IPS-15b (cell line): ENCODE data around the gene TNFRSF11A.

Experiments used
- H3K27me3 ChIP-seq: one replicate; pipeline ENCODE4 v1.6.1; 2013; ENCODE audit warnings: low read length; ENCODE audit not compliant: control insufficient read depth, insufficient read depth
- H3K36me3 ChIP-seq: one replicate; pipeline ENCODE4 v1.6.1; 2013; ENCODE audit warnings: low read length; ENCODE audit not compliant: control insufficient read depth, insufficient read depth
- H3K4me1 ChIP-seq: one replicate; pipeline ENCODE4 v1.6.1; 2013; ENCODE audit warnings: mild to moderate bottlenecking, low read length; ENCODE audit not compliant: control insufficient read depth, insufficient read depth
- H3K4me3 ChIP-seq: one replicate; pipeline ENCODE4 v1.5.1; 2013; ENCODE audit warnings: low read depth, low read length
- H3K9ac ChIP-seq: one replicate; pipeline ENCODE4 v1.6.1; 2013; ENCODE audit warnings: low read depth, mild to moderate bottlenecking, low read length
- H3K9me3 ChIP-seq: one replicate; pipeline ENCODE4 v1.6.1; 2013; ENCODE audit warnings: mild to moderate bottlenecking, low read length; ENCODE audit not compliant: control insufficient read depth, insufficient read depth

TNFRSF11A gene

GRCh38 chr18:62289047-62289446 is 36.1 kb upstream of the TNFRSF11A start:
- H3K4me1 ChIP-seq: no peaks in the 10 kb centered on the region
- H3K4me3 ChIP-seq: no peak overlapping the region
- no peak overlapping the region for H3K9ac ChIP-seq
- no peaks in the 10 kb centered on the region for H3K36me3 ChIP-seq
- no peaks in the 10 kb centered on the region for H3K9me3 ChIP-seq
- H3K27me3 ChIP-seq: no peaks in the 10 kb centered on the region

GRCh38 chr18:62294073-62294472 is 31.0 kb upstream of the TNFRSF11A start:
- Histone ChIP-seq H3K4me3 (no peak overlapping the region), H3K36me3 (no peaks in the 10 kb centered on the region), H3K4me1 (no peaks in the 10 kb centered on the region), H3K9ac (no peak overlapping the region), H3K9me3 (no peaks in the 10 kb centered on the region), H3K27me3 (no peaks in the 10 kb centered on the region)

DNA sequence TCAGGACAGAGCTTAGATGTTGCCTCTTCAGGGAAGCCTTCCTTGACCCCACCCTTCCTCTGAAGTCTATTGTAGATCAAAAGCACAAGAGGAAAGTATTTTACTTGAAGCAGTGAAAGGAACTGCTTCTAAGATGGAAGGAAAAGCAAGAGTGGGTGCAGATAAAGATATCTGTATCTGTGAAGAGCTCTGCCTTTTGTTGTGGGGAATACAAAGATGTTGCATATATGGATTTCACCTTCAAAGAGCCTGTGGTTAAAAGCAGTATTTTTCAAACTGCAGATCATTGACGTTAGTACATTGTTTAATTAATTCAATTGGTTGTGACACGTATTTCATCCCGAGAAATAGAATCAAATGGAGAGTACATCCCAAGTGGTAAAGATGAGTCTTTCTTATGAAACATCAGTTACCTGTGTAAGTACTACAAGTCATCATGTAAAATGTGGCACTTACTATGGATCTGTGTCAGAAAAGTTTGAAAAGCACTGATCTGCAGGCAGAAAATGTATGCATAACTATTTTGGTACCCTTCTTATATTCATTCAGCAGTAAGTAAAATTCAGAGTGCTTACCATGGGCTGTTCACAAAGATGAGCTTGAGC is 24.6 kb upstream of the TNFRSF11A start:
- no peaks in the 10 kb centered on the region for H3K9me3 ChIP-seq
- no peaks in the 10 kb centered on the region for H3K36me3 ChIP-seq
- no peaks in the 10 kb centered on the region for H3K4me1 ChIP-seq
- no peak overlapping the region for H3K9ac ChIP-seq
- H3K27me3 ChIP-seq: no peaks in the 10 kb centered on the region
- H3K4me3 ChIP-seq: no peak overlapping the region

DNA sequence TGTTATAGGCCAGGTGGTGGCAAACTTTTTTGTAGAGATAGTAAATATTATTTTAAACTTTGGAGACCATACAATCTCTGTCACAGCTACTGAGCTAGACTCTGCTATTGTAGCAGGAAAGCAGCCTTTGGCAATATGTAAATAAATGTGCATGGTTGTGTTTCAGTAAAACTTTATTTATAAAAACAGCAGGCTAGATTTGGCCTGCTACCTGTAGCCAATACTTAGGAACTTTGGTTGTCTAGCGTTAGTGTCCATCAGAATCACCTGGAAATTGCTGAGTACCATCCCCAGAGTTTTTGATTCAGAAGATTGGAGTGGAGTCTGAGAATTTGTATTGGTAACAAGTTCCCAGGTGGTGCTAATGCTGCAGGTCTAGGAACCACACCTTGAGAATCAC is 23.8 kb upstream of the TNFRSF11A start:
- H3K4me1 ChIP-seq: no peaks in the 10 kb centered on the region
- no peaks in the 10 kb centered on the region for H3K27me3 ChIP-seq
- H3K4me3 ChIP-seq: no peak overlapping the region
- no peaks in the 10 kb centered on the region for H3K36me3 ChIP-seq
- H3K9me3 ChIP-seq: no peaks in the 10 kb centered on the region
- no peak overlapping the region for H3K9ac ChIP-seq

- Histone ChIP-seq H3K4me3 (no peak overlapping the region), H3K36me3 (no peaks in the 10 kb centered on the region), H3K4me1 (no peaks in the 10 kb centered on the region), H3K9me3 (no peaks in the 10 kb centered on the region), H3K27me3 (no peaks in the 10 kb centered on the region), H3K9ac (no peak overlapping the region)
These were observed 12.3 kb upstream of the TNFRSF11A start for GRCh38 chr18:62312851-62313250.

DNA sequence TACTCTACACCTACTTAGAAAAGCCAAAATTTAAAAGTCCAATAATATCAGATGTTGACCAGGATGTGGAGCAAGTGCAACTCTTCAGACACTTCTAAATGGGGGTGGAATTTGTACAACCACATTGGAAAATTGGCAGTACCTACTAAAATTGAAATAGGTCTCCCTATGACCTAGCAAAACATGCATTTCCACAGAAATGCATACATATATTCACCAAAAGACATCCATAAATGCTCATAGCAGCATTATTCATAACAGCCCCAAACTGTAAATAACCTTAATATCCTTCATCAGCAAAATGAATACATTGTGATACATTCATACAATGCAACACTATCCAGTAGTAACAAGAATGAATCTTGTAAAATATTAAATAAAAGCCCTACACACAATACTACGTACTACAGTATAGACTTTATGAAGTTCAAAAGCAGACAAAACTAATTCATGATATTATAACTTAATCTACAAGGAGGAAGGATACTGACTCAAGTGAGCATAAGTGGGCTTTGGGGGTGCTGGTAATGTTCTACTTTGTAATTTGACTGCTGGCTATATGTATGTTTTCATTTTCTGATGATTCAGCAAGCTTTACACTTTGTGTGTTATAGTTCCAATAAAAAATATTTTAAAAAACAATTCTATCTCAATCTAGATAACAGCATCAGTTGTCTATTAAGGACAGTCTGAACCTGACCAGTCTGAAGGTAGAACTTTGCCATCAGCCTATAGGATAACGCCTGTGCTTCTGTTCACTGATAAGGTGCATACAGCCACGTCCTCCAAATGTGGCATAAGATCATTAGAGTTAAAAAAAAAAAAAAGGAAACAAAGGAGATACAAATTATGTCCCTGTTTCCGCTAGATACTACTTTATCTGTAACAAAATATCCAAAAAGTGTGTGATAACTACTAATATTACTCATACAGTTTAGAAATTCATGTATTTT is 6.6 kb upstream of the TNFRSF11A start:
- H3K27me3 ChIP-seq: peaks cover 19% of the 10 kb centered on the region
- peaks cover 15% of the 10 kb centered on the region for H3K4me1 ChIP-seq
- H3K4me3 ChIP-seq: no peak overlapping the region
- no peak overlapping the region for H3K9ac ChIP-seq
- H3K9me3 ChIP-seq: no peaks in the 10 kb centered on the region
- H3K36me3 ChIP-seq: no peaks in the 10 kb centered on the region

DNA sequence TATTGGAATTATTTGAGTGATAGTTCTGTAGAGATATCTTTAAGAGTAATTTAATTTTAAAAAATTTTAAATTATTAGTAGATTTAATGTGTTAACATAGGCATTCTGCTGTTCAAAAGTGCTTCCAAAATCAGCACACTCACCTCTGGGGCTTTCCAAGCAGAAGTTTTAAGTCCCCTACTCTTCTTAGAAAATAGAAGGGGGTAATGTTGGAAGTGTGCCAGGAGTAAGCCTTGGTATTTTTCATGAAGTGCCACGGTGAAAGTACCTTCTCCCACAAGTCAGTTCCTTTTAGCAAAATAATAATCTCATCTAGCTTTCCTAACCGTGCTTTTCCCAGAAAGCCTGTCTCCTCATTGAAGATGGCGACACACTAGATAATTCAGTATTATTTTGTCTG is 3.9 kb upstream of the TNFRSF11A start:
- no peak overlapping the region for H3K4me3 ChIP-seq
- H3K9ac ChIP-seq: no peak overlapping the region
- peaks cover 24% of the 10 kb centered on the region for H3K4me1 ChIP-seq
- H3K36me3 ChIP-seq: no peaks in the 10 kb centered on the region
- H3K9me3 ChIP-seq: no peaks in the 10 kb centered on the region
- peaks cover 33% of the 10 kb centered on the region for H3K27me3 ChIP-seq

DNA sequence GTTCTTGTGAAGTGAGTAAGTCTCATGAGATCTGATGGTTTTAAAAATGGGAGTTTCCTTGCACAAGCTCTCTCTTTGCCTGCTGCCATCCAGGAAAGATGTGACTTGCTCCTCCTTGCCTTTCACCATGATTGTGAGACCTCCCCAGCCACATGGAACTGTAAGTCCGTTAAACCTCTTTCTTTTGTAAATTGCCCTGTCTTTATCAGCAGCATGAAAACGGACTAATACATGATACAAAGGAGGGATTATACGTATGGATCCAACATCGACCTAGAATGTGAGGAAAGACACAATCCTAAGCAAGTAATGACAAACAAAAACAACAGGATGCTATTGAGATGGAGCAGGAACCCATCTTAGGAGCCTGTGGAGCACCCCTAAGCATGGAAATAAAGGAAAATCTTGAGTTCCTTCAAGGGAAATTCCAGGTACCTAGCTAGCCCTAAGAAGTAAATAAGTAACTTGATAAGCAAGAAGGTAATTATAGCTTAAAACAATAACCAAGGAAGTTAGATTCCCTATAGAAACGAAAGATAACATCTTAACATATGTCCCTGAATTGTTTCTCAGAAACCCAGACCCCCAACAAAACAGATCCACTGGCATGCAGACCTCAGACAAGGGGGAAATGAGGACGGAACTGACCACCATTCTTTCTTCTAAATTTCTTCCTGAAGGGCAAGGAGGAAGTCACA is 1.5 kb upstream of the TNFRSF11A start:
- Histone ChIP-seq H3K4me1 (peaks cover 31% of the 10 kb centered on the region), H3K9ac (no peak overlapping the region), H3K27me3 (peaks cover 51% of the 10 kb centered on the region)

DNA sequence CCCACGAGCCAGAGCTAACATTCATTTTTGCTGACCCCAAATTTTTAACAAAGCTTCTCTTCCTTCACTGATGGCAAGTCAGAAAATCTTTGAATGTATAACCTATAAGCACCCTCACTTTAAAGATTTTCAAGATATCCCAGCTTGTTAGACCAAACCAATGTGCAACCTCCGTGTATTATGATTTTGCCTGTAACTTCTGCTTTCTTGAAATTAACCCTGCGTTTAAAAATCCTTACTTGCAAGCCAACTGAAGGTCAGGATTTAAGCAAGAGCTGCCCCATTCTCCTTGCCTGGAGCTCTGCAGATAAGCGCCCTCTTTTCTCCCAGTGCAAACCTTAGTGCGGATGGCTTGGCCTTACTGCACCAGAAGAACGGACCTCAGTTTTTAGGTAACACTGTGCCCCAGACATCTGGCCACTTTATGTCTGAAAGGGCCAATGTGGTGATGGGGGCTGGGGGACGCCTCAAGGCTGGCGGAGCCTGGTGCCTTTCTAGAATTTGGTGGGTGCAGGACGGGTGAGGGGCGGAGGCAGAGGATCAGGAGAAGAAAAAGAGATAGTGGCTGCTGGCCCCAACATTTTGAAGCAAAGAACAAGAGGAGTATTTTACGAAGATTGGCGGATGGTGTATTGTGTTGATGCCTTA is 805 bp upstream of the TNFRSF11A start:
- Histone ChIP-seq H3K27me3 (peaks cover 51% of the 10 kb centered on the region), H3K4me3 (peak overlapping the region; percentile 62), H3K36me3 (no peaks in the 10 kb centered on the region), H3K9me3 (no peaks in the 10 kb centered on the region), H3K9ac (no peak overlapping the region), H3K4me1 (peaks cover 31% of the 10 kb centered on the region)

More for the DNA sequence above, 1.5 kb upstream of the TNFRSF11A start:
- Histone ChIP-seq H3K9me3 (no peaks in the 10 kb centered on the region), H3K36me3 (no peaks in the 10 kb centered on the region), H3K4me3 (no peak overlapping the region)

- Histone ChIP-seq H3K9me3 (no peaks in the 10 kb centered on the region), H3K9ac (peak overlapping the region; percentile 16), H3K36me3 (no peaks in the 10 kb centered on the region), H3K4me1 (peaks cover 31% of the 10 kb centered on the region), H3K27me3 (peaks cover 51% of the 10 kb centered on the region), H3K4me3 (peak overlapping the region; percentile 79)
These were observed 916 bp downstream of the TNFRSF11A start for GRCh38 chr18:62325806-62326645.
